Loucy (cell line): ENCODE data around the gene RSPH3.
"Not testable (repeated sequence)": the region's sequence is repeated elsewhere in the genome, so short reads cannot be mapped to it uniquely, and the experiment has no call there.

Experiments used
- H2AFZ ChIP-seq: fragments of 200-600 bp; sonication (generic); 2 replicates; pipeline ENCODE4 v1.6.0; 2016; ENCODE audit warnings: antibody characterized with exemption, mild to moderate bottlenecking, low read length, moderate library complexity
- H3F3A ChIP-seq: fragments of 200-600 bp; 2 replicates; pipeline ENCODE4 v1.6.0; 2016; ENCODE audit warnings: antibody characterized with exemption, low read depth, mild to moderate bottlenecking
- H3K27me3 ChIP-seq: fragments of 200-600 bp; sonication (generic); 2 replicates; pipeline ENCODE4 v1.6.1; 2014; ENCODE audit warnings: low read length, mild to moderate bottlenecking; ENCODE audit not compliant: insufficient read depth, poor library complexity, severe bottlenecking
- H3K36me3 ChIP-seq: fragments of 200-600 bp; sonication (generic); 2 replicates; pipeline ENCODE4 v1.6.1; 2016; ENCODE audit warnings: low read length; ENCODE audit not compliant: insufficient read depth
- H3K4me1 ChIP-seq: fragments of 200-600 bp; sonication (generic); 2 replicates; pipeline ENCODE4 v1.5.1; 2014; ENCODE audit warnings: low read length, mild to moderate bottlenecking; ENCODE audit not compliant: insufficient read depth, poor library complexity, severe bottlenecking
- H3K4me2 ChIP-seq: fragments of 200-600 bp; sonication (generic); 2 replicates; pipeline ENCODE4 v1.6.0; 2014; ENCODE audit warnings: antibody characterized with exemption, low read length, low read depth, mild to moderate bottlenecking; ENCODE audit not compliant: poor library complexity, severe bottlenecking
- H3K4me3 ChIP-seq: fragments of 200-600 bp; sonication (generic); 2 replicates; pipeline ENCODE4 v1.5.1; 2014; ENCODE audit warnings: low read length, mild to moderate bottlenecking, mixed read lengths; ENCODE audit not compliant: poor library complexity, severe bottlenecking
- H3K79me2 ChIP-seq: fragments of 200-600 bp; sonication (generic); 2 replicates; pipeline ENCODE4 v1.6.1; 2014; ENCODE audit warnings: low read length; ENCODE audit not compliant: insufficient read depth
- H3K9ac ChIP-seq: fragments of 200-600 bp; sonication (generic); 2 replicates; pipeline ENCODE4 v1.6.0; 2014; ENCODE audit warnings: mild to moderate bottlenecking, low read depth, low read length, moderate library complexity; ENCODE audit not compliant: poor library complexity, severe bottlenecking
- H3K9me2 ChIP-seq: fragments of 200-600 bp; sonication (generic); replicated peaks from 2 replicates; pipeline ENCODE4 v1.6.1; 2016; ENCODE audit warnings: low read depth, low read length, mixed read lengths
- H3K9me3 ChIP-seq: fragments of 200-600 bp; sonication (generic); 2 replicates; pipeline ENCODE4 v1.6.1; 2014; ENCODE audit warnings: mild to moderate bottlenecking, antibody characterized with exemption, low read length, low read depth; ENCODE audit not compliant: insufficient read depth
- H4K20me1 ChIP-seq: fragments of 200-600 bp; sonication (generic); 2 replicates; pipeline ENCODE4 v1.6.0; 2014; ENCODE audit warnings: antibody characterized with exemption, low read length, mild to moderate bottlenecking; ENCODE audit not compliant: insufficient read depth, poor library complexity, severe bottlenecking
- EZH2phosphoT487 ChIP-seq: fragments of 200-600 bp; IDR thresholded peaks from 2 replicates; pipeline ENCODE4 v1.6.1; 2018; ENCODE audit warnings: antibody characterized with exemption, mild to moderate bottlenecking, moderate library complexity, borderline replicate concordance
- TF ChIP-seq, protein P1 (sequence below): fragments of 200-600 bp; sonication (generic); conservative IDR thresholded peaks from 2 replicates; pipeline ENCODE4 v1.5.1; 2014; ENCODE audit warnings: mild to moderate bottlenecking, antibody characterized with exemption, low read length

RSPH3 gene

GRCh38 chr6:159014406-159014805, 14.4 kb upstream of the RSPH3 start:
- TF ChIP-seq, protein P1, sequence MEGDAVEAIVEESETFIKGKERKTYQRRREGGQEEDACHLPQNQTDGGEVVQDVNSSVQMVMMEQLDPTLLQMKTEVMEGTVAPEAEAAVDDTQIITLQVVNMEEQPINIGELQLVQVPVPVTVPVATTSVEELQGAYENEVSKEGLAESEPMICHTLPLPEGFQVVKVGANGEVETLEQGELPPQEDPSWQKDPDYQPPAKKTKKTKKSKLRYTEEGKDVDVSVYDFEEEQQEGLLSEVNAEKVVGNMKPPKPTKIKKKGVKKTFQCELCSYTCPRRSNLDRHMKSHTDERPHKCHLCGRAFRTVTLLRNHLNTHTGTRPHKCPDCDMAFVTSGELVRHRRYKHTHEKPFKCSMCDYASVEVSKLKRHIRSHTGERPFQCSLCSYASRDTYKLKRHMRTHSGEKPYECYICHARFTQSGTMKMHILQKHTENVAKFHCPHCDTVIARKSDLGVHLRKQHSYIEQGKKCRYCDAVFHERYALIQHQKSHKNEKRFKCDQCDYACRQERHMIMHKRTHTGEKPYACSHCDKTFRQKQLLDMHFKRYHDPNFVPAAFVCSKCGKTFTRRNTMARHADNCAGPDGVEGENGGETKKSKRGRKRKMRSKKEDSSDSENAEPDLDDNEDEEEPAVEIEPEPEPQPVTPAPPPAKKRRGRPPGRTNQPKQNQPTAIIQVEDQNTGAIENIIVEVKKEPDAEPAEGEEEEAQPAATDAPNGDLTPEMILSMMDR = no peak
- TF ChIP-seq EZH2phosphoT487 = no peak
- no peaks in the 10 kb centered on the region for H3K36me3 ChIP-seq
- no peak overlapping the region for H3K4me2 ChIP-seq
- no peaks in the 10 kb centered on the region for H3K9me2 ChIP-seq
- H4K20me1 ChIP-seq = no peaks in the 10 kb centered on the region
- H3K9ac ChIP-seq = no peak overlapping the region
- H3F3A ChIP-seq = 0 out of 2 replicates have a peak, but pooled peaks cover 3% of the 10 kb centered on the region
- no peak overlapping the region for H2AFZ ChIP-seq
- H3K9me3 ChIP-seq = no peaks in the 10 kb centered on the region
- H3K4me3 ChIP-seq = no peak overlapping the region
- H3K27me3 ChIP-seq = no peaks in the 10 kb centered on the region
- no peaks in the 10 kb centered on the region for H3K79me2 ChIP-seq
- peaks cover 17% of the 10 kb centered on the region for H3K4me1 ChIP-seq

DNA sequence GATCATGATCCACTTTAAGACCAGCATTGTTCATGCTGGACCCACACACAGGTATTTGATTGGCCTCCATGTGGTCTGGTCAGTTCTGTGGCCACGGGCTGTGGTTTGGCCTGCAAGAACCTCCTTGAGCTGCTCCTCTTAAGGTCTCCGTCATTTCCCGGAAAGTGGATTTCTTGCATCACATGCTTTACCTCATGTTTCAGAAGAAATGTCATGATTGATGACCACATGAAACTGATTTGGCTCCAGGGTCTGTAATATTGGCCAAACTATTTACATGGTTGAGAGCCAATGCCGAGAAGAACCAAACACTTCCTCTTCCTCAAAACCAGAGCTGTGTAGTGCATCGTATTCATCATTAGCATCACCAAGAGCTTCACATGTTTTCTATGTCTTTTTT, 13.2 kb upstream of the RSPH3 start:
- Histone ChIP-seq H3K79me2 (no peaks in the 10 kb centered on the region), H3K4me1 (peaks cover 14% of the 10 kb centered on the region), H3K27me3 (no peaks in the 10 kb centered on the region), H3K36me3 (no peaks in the 10 kb centered on the region), H3K9ac (no peak overlapping the region), H2AFZ (no peak overlapping the region), H3K9me3 (no peaks in the 10 kb centered on the region), H3K4me2 (no peak overlapping the region), H3K9me2 (no peaks in the 10 kb centered on the region), H4K20me1 (no peaks in the 10 kb centered on the region), H3F3A (0 out of 2 replicates have a peak, but pooled peaks cover 3% of the 10 kb centered on the region), H3K4me3 (no peak overlapping the region)
- TF ChIP-seq, protein P1 = no peak
- TF ChIP-seq EZH2phosphoT487 = no peak

- Histone ChIP-seq H3K4me1 (peaks cover 5% of the 10 kb centered on the region), H4K20me1 (no peaks in the 10 kb centered on the region), H3F3A (no peaks in the 10 kb centered on the region), H2AFZ (no peak overlapping the region), H3K27me3 (no peaks in the 10 kb centered on the region), H3K9me3 (no peaks in the 10 kb centered on the region), H3K9ac (no peak overlapping the region), H3K79me2 (no peaks in the 10 kb centered on the region), H3K36me3 (no peaks in the 10 kb centered on the region), H3K4me2 (no peak overlapping the region), H3K9me2 (no peaks in the 10 kb centered on the region), H3K4me3 (no peak overlapping the region)
- TF ChIP-seq, protein P1 = no peak
- no peak for TF ChIP-seq EZH2phosphoT487
Observed at GRCh38 chr6:159012201-159012600, 12.2 kb upstream of the RSPH3 start.

DNA sequence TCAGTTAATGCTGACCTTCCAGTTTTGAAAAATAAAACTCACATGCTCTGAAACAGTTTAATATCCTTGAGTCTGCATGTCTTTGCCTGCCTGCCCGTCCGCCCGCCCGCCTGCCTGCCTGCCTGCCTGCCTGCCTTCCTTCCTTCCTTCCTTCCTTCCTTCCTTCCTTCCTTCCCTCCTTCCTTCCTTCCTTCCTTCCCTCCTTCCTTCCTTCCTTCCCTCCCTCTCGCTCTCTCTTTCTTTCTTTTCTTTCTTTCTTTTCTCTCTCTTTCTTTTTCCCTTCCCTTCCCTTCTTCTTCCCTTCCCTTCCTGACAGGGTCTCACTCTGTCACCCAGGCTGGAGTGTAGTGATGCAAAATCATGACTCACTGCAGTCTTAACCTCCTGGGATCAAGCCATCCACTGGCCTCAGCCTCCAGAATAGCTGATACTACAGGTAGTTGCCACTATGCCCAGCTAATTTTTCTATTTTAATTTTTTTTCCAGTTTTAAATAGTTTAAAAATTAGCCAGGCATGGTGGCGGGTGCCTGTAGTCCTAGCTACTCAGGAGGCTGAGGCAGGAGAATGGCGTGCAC, 10.1 kb upstream of the RSPH3 start:
- not testable (repeated sequence) for H3K4me1 ChIP-seq, H3K4me2 ChIP-seq

More for the DNA sequence above, 10.1 kb upstream of the RSPH3 start:
- not testable (repeated sequence) for H3K36me3 ChIP-seq, H3K9ac ChIP-seq, H3K79me2 ChIP-seq, H3K4me3 ChIP-seq, H3F3A ChIP-seq, H2AFZ ChIP-seq, H3K9me3 ChIP-seq, H4K20me1 ChIP-seq, H3K27me3 ChIP-seq, H3K9me2 ChIP-seq
